IMR-90 (cell line): Measurements from ENCODE around the gene ITM2C.

Experiments
- CEBPB ChIP-seq: IDR thresholded peaks from 2 replicates; pipeline ENCODE4 v1.6.1; 2012; ENCODE audit warnings: low read depth, low read length, improper control_type of control experiment
- MAZ ChIP-seq: IDR thresholded peaks from 2 replicates; pipeline ENCODE4 v1.6.1; 2012; ENCODE audit warnings: low read depth, mild to moderate bottlenecking, low read length, improper control_type of control experiment, moderate library complexity, borderline replicate concordance
- TF ChIP-seq, protein P1 (sequence below): fragments of 150-350 bp; IDR thresholded peaks from 2 replicates; pipeline ENCODE4 v1.6.1; 2016; ENCODE audit warnings: low read depth, mild to moderate bottlenecking, low read length, moderate library complexity, borderline replicate concordance
- TF ChIP-seq, protein P2 (sequence below): conservative IDR thresholded peaks from 2 replicates; pipeline ENCODE4 v1.5.1; 2012; ENCODE audit warnings: mild to moderate bottlenecking, low read depth, low read length, improper control_type of control experiment

DNA sequence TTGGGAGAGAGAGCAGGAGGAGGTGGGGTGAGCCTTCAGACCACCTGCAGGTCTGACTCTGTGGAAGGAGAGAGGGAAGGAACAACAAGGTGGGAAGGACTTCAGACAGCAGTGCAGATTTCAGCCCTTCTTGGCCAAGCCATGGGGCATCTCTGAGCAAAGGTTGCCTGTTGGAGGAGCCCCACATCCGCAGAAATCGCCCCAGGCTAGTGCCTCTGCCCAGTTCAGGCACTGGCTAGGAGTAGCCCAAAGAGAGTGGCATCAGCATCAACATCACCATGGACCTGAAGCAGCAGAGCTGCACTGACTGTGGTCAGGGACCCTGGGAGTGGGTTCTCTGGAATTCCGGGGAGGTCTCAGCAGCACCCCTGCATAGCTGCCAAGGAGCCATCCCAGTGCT lies 50.1 kb downstream of the ITM2C start:
- TF ChIP-seq MAZ (no peak), CEBPB (no peak)
- TF ChIP-seq, protein P1, sequence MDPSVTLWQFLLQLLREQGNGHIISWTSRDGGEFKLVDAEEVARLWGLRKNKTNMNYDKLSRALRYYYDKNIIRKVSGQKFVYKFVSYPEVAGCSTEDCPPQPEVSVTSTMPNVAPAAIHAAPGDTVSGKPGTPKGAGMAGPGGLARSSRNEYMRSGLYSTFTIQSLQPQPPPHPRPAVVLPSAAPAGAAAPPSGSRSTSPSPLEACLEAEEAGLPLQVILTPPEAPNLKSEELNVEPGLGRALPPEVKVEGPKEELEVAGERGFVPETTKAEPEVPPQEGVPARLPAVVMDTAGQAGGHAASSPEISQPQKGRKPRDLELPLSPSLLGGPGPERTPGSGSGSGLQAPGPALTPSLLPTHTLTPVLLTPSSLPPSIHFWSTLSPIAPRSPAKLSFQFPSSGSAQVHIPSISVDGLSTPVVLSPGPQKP = no peak
- TF ChIP-seq, protein P2, sequence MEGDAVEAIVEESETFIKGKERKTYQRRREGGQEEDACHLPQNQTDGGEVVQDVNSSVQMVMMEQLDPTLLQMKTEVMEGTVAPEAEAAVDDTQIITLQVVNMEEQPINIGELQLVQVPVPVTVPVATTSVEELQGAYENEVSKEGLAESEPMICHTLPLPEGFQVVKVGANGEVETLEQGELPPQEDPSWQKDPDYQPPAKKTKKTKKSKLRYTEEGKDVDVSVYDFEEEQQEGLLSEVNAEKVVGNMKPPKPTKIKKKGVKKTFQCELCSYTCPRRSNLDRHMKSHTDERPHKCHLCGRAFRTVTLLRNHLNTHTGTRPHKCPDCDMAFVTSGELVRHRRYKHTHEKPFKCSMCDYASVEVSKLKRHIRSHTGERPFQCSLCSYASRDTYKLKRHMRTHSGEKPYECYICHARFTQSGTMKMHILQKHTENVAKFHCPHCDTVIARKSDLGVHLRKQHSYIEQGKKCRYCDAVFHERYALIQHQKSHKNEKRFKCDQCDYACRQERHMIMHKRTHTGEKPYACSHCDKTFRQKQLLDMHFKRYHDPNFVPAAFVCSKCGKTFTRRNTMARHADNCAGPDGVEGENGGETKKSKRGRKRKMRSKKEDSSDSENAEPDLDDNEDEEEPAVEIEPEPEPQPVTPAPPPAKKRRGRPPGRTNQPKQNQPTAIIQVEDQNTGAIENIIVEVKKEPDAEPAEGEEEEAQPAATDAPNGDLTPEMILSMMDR = no peak
